ENCODE results near the gene SERPINH1.

DNA sequence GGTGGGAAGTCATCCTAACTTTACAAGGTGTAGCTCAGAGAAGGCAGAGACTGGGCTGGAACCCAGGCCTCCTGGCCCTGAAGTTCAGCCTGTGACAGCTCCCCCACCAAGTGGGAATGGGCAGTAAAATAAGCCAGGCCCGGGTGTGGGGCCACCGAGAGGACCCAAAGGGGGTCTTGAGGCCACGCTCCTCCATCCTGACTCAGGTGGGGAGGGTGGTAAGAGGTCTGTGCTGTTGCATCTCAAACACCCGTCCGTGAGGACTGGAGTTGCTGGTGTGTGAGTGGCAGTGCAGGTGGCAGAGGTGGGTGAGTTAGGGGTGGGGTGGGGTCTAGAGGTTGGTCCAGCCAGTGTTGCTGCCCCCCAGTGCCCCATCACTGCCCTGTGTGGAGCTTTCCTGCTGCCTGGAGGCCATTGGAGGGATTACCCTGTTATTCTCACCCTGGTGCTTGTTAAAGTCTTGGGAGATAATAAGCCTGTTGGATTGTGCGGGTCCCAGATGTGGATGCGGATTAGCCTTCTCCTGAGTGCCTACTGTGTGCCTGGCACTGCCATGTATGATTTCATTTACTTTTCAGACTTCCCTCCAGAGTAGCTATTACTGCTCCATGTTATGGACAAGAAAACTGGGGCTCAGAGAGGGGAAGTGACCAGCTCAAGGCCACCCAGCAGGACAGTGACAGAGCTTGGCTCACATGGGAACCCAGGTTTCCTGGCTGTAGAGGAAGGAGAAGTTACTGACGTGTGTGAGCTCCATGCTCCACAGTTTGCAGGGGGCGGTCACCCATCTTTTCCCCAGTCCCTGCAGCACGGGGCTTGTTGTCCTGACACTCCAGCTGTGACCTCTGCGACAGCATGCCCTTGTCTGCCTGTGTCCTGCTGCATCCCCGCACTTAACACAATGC, 12.9 kb downstream of the SERPINH1 start:
- TF ChIP-seq FOXJ3 (CRISPR knock-in tag; IDR thresholded peaks at IDR 0.05; ENCODE audit: borderline replicate concordance): no peak
- TF ChIP-seq ZNF17 (CRISPR knock-in tag; IDR thresholded peaks at IDR 0.05): no peak
- TF ChIP-seq ZNF770 (CRISPR knock-in tag; IDR thresholded peaks at IDR 0.05): no peak
- no peak for TF ChIP-seq POLR2AphosphoS2 (IDR thresholded peaks at IDR 0.05; ENCODE audit: low read depth, low read length)
- TF ChIP-seq, protein P1, sequence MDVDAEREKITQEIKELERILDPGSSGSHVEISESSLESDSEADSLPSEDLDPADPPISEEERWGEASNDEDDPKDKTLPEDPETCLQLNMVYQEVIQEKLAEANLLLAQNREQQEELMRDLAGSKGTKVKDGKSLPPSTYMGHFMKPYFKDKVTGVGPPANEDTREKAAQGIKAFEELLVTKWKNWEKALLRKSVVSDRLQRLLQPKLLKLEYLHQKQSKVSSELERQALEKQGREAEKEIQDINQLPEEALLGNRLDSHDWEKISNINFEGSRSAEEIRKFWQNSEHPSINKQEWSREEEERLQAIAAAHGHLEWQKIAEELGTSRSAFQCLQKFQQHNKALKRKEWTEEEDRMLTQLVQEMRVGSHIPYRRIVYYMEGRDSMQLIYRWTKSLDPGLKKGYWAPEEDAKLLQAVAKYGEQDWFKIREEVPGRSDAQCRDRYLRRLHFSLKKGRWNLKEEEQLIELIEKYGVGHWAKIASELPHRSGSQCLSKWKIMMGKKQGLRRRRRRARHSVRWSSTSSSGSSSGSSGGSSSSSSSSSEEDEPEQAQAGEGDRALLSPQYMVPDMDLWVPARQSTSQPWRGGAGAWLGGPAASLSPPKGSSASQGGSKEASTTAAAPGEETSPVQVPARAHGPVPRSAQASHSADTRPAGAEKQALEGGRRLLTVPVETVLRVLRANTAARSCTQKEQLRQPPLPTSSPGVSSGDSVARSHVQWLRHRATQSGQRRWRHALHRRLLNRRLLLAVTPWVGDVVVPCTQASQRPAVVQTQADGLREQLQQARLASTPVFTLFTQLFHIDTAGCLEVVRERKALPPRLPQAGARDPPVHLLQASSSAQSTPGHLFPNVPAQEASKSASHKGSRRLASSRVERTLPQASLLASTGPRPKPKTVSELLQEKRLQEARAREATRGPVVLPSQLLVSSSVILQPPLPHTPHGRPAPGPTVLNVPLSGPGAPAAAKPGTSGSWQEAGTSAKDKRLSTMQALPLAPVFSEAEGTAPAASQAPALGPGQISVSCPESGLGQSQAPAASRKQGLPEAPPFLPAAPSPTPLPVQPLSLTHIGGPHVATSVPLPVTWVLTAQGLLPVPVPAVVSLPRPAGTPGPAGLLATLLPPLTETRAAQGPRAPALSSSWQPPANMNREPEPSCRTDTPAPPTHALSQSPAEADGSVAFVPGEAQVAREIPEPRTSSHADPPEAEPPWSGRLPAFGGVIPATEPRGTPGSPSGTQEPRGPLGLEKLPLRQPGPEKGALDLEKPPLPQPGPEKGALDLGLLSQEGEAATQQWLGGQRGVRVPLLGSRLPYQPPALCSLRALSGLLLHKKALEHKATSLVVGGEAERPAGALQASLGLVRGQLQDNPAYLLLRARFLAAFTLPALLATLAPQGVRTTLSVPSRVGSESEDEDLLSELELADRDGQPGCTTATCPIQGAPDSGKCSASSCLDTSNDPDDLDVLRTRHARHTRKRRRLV (CRISPR knock-in tag; IDR thresholded peaks at IDR 0.05): no peak
- TF ChIP-seq, protein P2, sequence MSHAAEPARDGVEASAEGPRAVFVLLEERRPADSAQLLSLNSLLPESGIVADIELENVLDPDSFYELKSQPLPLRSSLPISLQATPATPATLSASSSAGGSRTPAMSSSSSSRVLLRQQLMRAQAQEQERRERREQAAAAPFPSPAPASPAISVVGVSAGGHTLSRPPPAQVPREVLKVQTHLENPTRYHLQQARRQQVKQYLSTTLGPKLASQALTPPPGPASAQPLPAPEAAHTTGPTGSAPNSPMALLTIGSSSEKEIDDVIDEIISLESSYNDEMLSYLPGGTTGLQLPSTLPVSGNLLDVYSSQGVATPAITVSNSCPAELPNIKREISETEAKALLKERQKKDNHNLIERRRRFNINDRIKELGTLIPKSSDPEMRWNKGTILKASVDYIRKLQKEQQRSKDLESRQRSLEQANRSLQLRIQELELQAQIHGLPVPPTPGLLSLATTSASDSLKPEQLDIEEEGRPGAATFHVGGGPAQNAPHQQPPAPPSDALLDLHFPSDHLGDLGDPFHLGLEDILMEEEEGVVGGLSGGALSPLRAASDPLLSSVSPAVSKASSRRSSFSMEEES (CRISPR knock-in tag; IDR thresholded peaks at IDR 0.05): no peak
- TF ChIP-seq ZBTB7A (CRISPR knock-in tag; IDR thresholded peaks at IDR 0.05): no peak
- no peak for TF ChIP-seq TCF12 (IDR thresholded peaks at IDR 0.05)
- TF ChIP-seq TCF12 (CRISPR knock-in tag; IDR thresholded peaks at IDR 0.05): no peak
- no peak for TF ChIP-seq SP2 (CRISPR knock-in tag; IDR thresholded peaks at IDR 0.05)
- no peak for TF ChIP-seq ARNTL (CRISPR knock-in tag; IDR thresholded peaks at IDR 0.05)
- no peak for TF ChIP-seq ZNF619 (CRISPR knock-in tag; IDR thresholded peaks at IDR 0.05)
- no peak for TF ChIP-seq MNT (IDR thresholded peaks at IDR 0.05)
- TF ChIP-seq GABPA (IDR thresholded peaks at IDR 0.05; ENCODE audit: low read depth, low read length): no peak
- no peak for TF ChIP-seq GABPA (CRISPR knock-in tag; IDR thresholded peaks at IDR 0.05; ENCODE audit: low read depth)
- TF ChIP-seq FOXK1 (CRISPR knock-in tag; IDR thresholded peaks at IDR 0.05; ENCODE audit: borderline replicate concordance, low read depth): no peak

Data from HepG2 (cell line).